Mucosa of descending colon (tissue), 3 donors: Measurements from ENCODE around the gene MUC15. TPM values are rescaled to one million over a fixed set of nuclear protein-coding genes. Genes with fewer than 3 reads are reported as not detected.

ENCODE experiments used
- ATAC-seq: fragments of 200-7000 bp; cut with Tn5 transposase; one replicate; pipeline ENCODE4 v1.9.1; 2020; ENCODE audit warnings: mild to moderate bottlenecking, moderate library complexity
- DNase-seq, 3 donors: peaks; one replicate each; pipeline ENCODE4 v3.0.0-alpha.2; 2020
- H3K36me3 ChIP-seq: fragments of 200-600 bp; one replicate; pipeline ENCODE4 v1.8.0; 2021; ENCODE audit warnings: low read depth, mild to moderate bottlenecking
- H3K4me1 ChIP-seq: fragments of 200-600 bp; one replicate; pipeline ENCODE4 v1.8.0; 2021; ENCODE audit warnings: low read depth, mild to moderate bottlenecking
- H3K4me3 ChIP-seq: fragments of 200-600 bp; one replicate; pipeline ENCODE4 v1.8.0; 2021; ENCODE audit warnings: mild to moderate bottlenecking
- H3K9me3 ChIP-seq: fragments of 200-600 bp; one replicate; pipeline ENCODE4 v1.8.0; 2021; ENCODE audit warnings: mild to moderate bottlenecking
- intact Hi-C, 2 donors: fragments of 100-400 bp; cut with DNase I in 1 of 2; cut with micrococcal nuclease in 1 of 2; formaldehyde crosslinking; loops; one replicate each; pipeline versions ENCODE4 v1.11.0 to v1.11.1; 2022; cut with DNase I, micrococcal nuclease
- long read RNA-seq, 2 donors: library from polyadenylated mRNA; unstranded; transcript quantifications; one replicate each; pipeline ENCODE4 v2.0.0, GENCODE V29; 2019 to 2021
- total RNA-seq, 3 donors: library from RNA; stranded (reverse); fragmentation: NEBNext Ultra II Directional in 2 of 3; extraction: Animal tissue kit (Norgen Biotek cat#: 25700) in 2 of 3; gene quantifications; one replicate each; pipeline versions ENCODE4 v1.2.1 to v1.2.4, GENCODE V29; 2021 to 2023
- TF ChIP-seq, protein P1 (sequence below): fragments of 200-600 bp; IDR thresholded peaks from one replicate; pipeline ENCODE4 v1.8.0; 2022; ENCODE audit warnings: antibody characterized with exemption, mild to moderate bottlenecking
- donor health status: DM: no; HTN: no; CAD: no; lungs with moderate emphysema.
- donor health status: DM: no; HTN: no; CAD: no.
- donor health status: DM: no; HTN: yes; CAD: no.

The MUC15 gene, protein sequence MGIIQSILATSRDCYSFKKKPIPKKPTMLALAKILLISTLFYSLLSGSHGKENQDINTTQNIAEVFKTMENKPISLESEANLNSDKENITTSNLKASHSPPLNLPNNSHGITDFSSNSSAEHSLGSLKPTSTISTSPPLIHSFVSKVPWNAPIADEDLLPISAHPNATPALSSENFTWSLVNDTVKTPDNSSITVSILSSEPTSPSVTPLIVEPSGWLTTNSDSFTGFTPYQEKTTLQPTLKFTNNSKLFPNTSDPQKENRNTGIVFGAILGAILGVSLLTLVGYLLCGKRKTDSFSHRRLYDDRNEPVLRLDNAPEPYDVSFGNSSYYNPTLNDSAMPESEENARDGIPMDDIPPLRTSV
- total RNA-seq: not detected
- long read RNA-seq, donor 1: 0 reads
- long read RNA-seq, donor 2: 0 reads

DNA sequence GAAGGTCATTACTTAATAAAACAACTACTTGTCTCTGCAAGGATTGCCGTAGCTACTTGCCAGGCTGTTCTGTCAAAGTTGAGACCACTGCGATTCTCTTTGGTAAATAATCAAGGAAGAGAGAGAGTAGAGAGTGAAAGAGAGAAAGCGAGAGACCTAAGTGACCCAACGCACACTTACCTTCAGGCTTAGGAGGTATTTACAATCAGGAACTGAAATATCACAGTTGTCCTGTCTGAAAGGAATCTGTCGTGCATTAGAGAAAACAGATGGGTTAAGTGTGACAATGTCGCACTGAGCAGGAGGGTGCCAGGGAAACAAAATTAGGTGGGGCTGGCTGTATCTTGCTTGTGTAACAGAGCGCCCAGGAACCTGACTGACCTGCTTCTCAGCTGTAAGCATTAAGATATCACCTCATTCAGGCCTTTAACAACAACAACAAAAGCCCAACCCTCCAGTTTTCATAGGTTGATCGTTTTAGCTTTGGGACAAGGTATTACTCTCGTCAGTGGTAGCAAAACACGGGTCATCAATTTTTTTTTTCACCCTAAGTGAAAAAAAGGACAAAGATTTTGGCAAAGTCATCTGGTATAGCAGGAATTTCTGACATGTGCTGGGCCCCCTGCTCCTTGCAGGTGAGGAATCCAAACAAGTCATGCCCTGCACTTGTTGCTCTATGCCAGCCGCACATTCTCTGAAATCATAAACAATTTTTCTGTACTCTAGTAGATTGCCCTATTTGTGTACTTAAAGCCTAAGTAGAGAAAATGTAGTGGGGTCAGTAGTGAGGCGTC is at the start of gene MUC15:
TSS of gene MUC15 (minus strand) at position 403 of the 794 bp plus-strand sequence. CDS start 5,169 bp downstream, outside the sequence.
- H3K36me3 ChIP-seq: no peaks in the 10 kb centered on the region
- H3K4me1 ChIP-seq: no peaks in the 10 kb centered on the region
- H3K9me3 ChIP-seq: no peaks in the 10 kb centered on the region
- intact Hi-C loops: no loop called here
- ATAC-seq: no peak
- TF ChIP-seq, protein P1, sequence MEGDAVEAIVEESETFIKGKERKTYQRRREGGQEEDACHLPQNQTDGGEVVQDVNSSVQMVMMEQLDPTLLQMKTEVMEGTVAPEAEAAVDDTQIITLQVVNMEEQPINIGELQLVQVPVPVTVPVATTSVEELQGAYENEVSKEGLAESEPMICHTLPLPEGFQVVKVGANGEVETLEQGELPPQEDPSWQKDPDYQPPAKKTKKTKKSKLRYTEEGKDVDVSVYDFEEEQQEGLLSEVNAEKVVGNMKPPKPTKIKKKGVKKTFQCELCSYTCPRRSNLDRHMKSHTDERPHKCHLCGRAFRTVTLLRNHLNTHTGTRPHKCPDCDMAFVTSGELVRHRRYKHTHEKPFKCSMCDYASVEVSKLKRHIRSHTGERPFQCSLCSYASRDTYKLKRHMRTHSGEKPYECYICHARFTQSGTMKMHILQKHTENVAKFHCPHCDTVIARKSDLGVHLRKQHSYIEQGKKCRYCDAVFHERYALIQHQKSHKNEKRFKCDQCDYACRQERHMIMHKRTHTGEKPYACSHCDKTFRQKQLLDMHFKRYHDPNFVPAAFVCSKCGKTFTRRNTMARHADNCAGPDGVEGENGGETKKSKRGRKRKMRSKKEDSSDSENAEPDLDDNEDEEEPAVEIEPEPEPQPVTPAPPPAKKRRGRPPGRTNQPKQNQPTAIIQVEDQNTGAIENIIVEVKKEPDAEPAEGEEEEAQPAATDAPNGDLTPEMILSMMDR: no peak
- H3K4me3 ChIP-seq: no peak within 1 kb of the TSS
- no peak for DNase-seq

DNA sequence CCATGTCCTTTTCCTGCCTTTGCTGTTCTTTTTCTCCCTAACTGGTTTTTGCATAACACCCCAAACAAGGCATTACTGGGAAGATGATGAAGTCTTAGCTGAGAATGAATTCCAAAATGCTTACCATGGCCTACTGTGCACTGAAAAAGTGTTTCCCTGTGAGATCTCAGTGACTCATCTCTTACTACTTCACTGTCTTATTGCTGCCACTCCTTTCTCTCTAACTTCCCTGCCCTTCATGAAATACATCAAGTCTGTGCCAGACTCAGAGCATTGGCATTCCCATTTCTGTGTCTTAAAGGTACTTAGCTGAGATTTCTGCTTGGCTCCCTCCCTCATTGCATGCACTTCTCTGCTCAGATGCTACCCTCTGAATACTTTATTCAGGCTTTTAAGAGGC is 49.1 kb upstream of the MUC15 start:
- Histone ChIP-seq H3K4me1 (no peaks in the 10 kb centered on the region), H3K9me3 (no peaks in the 10 kb centered on the region), H3K4me3 (no peak overlapping the region), H3K36me3 (no peaks in the 10 kb centered on the region)
- DNase-seq (no peak), ATAC-seq (no peak)
- TF ChIP-seq, protein P1: no peak
- intact Hi-C loops: no loop called here

DNA sequence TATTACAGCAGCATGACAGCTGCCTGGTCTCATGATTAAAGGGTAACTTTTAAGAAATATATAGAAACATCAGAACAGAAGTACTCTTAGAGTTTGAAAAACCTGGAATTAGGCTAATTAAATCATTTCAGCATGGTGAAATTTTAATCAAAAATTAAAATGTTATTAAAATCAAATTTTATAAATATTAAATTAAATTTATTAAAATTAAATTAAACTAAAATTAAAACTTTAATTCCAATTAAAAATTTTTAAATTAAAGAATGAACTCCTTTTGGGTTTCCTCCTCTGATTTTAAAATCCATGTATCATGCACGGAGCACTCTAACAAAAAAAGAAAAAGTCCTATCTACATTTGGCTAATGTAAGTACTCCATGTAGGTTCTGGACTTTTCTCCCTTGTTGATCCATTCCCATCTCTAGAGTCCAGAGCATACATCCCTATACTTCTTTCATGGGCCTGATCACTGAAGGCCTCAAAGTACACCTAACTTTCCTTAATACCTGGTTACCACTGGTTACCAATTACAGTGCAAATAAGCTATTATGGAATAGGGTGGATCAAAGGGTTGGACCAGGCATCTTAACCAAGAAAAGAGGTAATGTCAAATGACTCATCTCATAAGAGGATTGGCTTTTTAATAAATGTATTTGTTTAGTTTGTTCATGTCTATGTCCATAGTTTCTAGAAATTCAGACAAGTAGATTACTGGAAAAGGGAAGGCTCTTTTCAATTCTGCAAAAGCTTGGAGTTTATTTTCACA is 48.4 kb upstream of the MUC15 start:
- Histone ChIP-seq H3K9me3 (no peaks in the 10 kb centered on the region), H3K4me3 (no peak overlapping the region), H3K36me3 (no peaks in the 10 kb centered on the region), H3K4me1 (no peaks in the 10 kb centered on the region)
- TF ChIP-seq, protein P1: no peak
- intact Hi-C loops: no loop called here
- no peak for ATAC-seq
- no peak for DNase-seq

DNA sequence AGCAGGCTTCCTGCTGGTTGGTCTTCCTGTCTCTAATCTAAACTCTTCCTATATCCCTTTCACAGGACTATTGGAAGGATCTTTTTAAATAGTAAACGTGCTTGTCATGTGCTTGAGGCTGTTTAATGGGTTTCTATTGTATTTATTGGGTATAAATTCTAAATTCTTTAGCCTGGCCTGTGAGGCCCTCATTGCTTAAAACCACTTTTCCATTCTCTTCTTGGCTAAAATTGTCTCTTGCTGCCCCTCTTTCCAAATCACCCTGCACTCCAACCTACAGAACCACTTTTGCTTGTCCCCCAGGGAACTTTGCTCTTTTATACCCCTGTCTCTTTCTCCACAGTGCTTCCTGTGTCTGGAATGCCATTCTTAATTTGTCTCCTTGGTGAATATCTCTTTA is 46.4 kb upstream of the MUC15 start:
- no peak for ATAC-seq
- TF ChIP-seq, protein P1: no peak
- intact Hi-C loops: no loop called here
- Histone ChIP-seq H3K36me3 (no peaks in the 10 kb centered on the region), H3K4me3 (no peak overlapping the region), H3K4me1 (no peaks in the 10 kb centered on the region), H3K9me3 (no peaks in the 10 kb centered on the region)
- no peak for DNase-seq

DNA sequence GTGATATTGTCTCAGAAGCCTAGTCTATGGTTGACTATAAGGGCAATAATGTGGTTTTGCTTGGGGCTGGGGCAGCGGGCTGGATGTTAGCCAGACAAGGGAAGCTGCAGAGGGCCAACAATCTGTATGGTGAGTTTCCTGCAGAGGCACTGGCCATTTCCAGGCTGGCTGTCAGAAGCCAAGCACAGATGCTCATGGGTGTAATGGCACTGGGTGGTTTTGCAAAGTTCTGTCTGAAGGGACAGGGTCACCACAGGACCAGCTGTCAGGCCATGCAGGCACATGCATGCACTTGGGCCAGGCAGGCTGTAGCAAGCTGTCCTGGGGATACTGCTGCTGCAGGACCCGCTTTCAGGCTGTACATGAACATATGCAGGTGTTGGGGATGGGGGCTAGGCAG is 41.7 kb upstream of the MUC15 start:
- Histone ChIP-seq H3K36me3 (no peaks in the 10 kb centered on the region), H3K4me1 (no peaks in the 10 kb centered on the region), H3K4me3 (no peak overlapping the region), H3K9me3 (no peaks in the 10 kb centered on the region)
- ATAC-seq: no peak
- intact Hi-C loops: no loop called here
- TF ChIP-seq, protein P1: no peak
- no peak for DNase-seq
